Activated CD4-positive, alpha-beta T cell treated with anti-CD3 and anti-CD28 coated beads for 24 hours (primary cell): Measurements from ENCODE around the gene TRAK1.
"Not testable (repeated sequence)": the region's sequence is repeated elsewhere in the genome, so short reads cannot be mapped to it uniquely, and the experiment has no call there.

Experiments used
- DNase-seq, 2 donors: peaks; one replicate each; pipeline ENCODE4 v3.0.0-alpha.2; 2020; ENCODE audit warnings: low read depth in 2 of 2

The TRAK1 gene, protein sequence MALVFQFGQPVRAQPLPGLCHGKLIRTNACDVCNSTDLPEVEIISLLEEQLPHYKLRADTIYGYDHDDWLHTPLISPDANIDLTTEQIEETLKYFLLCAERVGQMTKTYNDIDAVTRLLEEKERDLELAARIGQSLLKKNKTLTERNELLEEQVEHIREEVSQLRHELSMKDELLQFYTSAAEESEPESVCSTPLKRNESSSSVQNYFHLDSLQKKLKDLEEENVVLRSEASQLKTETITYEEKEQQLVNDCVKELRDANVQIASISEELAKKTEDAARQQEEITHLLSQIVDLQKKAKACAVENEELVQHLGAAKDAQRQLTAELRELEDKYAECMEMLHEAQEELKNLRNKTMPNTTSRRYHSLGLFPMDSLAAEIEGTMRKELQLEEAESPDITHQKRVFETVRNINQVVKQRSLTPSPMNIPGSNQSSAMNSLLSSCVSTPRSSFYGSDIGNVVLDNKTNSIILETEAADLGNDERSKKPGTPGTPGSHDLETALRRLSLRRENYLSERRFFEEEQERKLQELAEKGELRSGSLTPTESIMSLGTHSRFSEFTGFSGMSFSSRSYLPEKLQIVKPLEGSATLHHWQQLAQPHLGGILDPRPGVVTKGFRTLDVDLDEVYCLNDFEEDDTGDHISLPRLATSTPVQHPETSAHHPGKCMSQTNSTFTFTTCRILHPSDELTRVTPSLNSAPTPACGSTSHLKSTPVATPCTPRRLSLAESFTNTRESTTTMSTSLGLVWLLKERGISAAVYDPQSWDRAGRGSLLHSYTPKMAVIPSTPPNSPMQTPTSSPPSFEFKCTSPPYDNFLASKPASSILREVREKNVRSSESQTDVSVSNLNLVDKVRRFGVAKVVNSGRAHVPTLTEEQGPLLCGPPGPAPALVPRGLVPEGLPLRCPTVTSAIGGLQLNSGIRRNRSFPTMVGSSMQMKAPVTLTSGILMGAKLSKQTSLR

DNA sequence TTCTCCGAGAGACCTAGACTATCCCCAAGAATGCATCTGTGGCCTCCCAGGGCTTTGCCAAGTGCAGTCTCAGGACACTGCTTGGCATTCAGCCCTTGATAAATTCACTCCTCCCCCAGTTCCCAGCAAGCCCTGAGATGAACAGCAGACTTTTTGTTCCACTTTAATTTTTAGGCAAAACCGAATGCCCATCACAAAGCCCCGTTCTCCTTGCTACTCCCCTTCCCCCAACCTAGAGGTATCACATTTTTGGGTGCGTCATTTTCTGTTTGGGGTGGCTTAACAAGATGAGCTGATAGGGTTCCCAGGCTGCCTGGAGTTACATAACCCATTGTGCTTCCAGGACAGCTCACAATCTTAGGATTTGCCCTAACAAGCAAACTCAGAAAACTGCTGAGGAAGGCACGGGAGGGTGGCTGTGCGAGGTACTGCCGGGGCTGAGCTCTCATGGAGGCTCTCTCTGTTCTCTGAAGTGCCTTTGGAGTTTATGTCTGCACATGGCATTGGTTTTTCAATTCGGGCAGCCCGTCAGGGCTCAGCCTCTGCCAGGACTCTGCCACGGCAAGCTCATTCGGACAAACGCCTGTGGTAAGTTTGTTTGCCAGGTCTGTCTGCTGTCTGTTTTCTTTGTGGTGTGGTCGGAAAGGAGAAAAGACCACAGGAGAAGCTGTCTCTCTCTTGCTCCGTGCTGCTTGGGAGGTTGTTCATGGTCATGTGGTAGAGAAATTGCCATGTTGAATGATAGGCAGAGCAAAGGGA, at the start of gene TRAK1:
TSS of gene TRAK1 (plus strand) at position 385 of the 759 bp plus-strand sequence. CDS start at position 498, 113 bp downstream.
- no peak for DNase-seq

DNA sequence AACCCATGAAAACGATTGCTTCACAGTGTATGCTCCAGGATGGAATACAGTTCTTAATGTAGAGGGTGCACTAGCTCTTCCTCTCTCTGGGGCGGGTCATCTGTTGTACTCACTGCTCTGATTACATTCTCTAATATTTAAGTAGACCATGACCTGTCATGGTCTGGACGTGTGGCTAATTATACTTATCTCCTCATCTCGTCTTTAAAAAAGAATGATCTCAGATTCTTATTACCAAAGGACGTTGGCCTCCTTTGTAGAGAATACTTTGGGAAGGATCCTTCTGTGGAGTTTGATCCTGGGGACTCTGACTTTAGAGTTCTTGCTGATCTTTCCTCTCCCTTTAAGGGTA, 48.4 kb upstream of the TRAK1 start:
- no peak for DNase-seq

DNA sequence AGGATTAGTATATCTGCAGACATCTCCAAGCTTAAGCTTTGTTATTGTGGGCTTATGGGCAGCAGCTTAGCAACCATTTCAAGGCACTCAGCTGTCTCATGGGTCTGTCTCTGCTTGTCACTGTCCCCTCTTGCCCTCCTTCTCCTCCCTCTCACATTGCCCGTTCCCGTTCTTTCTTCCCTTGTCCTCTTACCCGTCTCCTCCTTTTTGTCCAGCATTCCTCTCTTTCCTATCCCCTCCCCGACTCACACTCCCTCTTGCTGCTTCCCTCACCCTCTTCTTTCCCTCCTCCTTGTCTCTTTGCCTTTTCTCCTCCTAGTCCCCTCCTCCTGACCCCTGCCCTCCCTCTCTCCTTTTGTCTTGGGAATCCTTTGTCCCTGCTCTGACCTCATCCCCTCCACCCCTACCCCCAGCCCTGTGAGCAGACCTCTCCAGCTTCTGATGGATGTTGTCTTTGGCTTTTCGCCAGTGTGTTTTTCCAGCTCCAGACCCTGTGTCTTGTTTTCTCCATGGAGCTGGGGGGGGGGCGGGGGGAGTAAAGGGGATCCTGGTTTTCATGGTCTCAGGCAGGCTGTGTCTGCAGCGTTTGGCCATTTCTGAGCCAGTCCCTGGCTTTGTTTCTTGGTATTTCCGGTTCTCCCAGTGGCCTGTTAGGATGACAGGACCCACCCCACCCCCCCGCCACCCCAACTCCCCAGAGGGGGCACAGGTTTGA, 47.9 kb upstream of the TRAK1 start:
- no peak for DNase-seq

GRCh38 chr3:42045708-42046243, 45.4 kb upstream of the TRAK1 start:
- no peak for DNase-seq

GRCh38 chr3:42048526-42048925, 42.6 kb upstream of the TRAK1 start:
- DNase-seq: not testable (repeated sequence)

GRCh38 chr3:42050126-42050525, 41.0 kb upstream of the TRAK1 start:
- DNase-seq: no peak

DNA sequence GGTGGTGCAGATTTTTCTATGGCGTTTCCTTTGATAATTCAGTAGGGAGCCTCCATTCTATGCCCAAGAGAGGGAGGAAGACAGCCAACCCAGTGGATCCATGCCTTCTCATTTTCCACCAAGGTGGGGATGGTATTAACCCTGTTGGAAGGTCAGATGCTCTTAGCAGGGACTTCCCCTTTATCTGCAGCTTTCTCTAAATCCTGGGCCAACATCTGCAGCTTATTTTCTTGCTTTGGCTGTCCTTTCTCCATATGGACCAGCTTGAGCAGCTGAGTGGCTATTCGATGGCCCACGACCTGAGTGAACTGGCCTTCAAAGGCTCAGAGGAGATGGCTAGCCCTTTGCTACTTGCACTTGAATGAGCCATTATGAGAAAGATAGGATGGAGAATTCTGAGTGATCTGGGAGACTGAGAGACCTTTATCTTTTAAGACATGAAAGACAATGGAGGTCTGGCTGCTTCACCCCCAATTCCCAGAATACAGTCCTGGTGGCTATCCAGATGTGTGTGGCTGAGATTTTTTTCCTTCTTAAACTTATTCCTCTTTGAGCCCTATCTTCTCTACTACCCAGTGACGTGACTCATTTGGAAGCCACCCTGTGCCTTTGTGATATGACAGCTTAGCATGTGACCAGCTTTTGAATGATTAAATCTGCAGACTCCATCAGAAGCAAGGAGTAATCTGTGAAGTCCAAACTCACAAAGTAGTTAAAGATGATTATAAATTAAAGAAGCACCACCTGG, 39.6 kb upstream of the TRAK1 start:
- DNase-seq: no peak

DNA sequence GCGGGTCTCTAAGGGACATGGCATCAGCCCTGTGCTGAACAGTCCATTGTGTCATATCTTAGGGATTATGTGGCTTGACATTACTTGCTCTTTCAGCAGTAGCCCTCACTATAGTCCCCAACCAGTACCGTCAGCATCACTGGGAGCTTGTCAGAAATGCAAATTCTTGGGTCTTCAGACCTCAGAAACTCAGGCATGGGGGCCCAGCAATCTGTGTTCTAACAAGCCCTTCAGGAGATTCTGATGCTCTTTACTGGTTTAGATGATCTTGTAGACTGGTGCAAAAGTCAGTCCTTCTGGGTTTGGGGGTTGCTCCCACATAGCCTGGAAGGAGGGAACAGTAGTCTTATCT, 39.0 kb upstream of the TRAK1 start:
- no peak for DNase-seq

- DNase-seq: no peak
These were observed 38.4 kb upstream of the TRAK1 start for GRCh38 chr3:42052484-42053351.

- DNase-seq: no peak
These were observed 37.7 kb upstream of the TRAK1 start for GRCh38 chr3:42053476-42053875.

DNA sequence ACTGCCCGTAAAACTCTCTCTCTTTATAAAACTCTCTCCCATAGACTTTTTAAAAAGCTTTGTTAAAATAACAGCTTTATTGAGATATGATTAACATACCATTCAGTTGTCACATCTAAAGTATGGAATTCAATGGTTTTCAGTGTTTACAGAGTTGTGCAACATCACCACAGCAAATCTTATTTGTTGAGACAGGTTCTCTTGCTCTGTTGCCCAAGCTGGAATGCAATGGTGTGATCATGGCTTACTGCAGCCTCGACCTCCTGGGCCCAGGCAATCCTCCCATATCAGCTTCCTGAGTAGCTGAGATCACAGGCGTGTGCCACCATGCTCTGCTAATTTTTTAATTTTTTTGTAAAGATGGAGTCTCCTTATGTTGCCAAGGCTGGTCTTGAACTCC, 35.9 kb upstream of the TRAK1 start:
- no peak for DNase-seq

DNA sequence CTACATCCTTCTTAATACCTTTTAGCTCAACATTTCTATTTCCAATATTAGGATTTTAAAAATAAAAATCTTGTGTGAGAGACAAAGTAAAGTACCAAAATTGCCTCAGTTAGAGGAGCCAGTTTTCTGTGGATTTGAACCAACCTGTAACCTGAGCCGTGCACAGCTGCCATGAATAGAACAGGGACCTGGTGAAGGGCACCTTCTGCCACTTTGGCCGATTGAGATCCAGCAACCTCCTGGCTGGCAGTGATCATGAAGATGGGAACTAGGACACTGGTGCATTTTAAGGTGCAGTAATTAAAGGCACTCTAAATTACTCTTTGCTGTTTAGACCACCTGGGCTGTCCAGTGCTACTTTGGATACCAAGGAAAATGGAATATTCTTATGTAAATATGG, 34.3 kb upstream of the TRAK1 start:
- no peak for DNase-seq

DNA sequence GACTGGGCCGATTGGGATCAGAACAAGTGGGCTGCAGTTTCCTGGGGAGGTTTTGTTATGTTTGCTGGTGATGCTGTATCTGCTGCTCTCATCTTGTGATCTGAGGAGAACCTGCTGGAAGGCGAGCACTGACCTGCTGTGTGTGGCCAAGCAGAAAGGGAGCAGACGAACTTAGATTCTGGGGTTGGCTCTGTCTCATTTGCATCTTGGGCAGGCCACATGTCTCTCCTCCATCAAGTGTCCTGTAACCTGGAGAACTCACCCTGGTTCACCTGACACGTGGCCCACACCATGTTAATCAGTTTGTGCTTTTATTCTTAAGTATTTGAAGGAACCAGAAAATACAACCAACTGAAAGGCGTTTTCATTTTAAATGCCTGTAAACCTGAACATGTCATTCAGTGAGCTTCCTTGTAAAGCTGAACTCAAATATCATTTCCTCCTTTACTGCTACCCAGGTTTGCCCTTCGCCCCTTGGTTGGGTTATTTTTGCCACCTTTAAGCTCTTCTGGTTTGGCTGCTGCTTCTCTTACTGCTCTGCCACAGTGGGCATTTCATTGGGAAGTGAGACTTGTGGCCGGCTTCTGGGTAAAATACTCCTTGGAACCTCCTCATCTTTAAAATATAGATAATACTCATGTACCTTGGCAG, 33.5 kb upstream of the TRAK1 start:
- no peak for DNase-seq

DNA sequence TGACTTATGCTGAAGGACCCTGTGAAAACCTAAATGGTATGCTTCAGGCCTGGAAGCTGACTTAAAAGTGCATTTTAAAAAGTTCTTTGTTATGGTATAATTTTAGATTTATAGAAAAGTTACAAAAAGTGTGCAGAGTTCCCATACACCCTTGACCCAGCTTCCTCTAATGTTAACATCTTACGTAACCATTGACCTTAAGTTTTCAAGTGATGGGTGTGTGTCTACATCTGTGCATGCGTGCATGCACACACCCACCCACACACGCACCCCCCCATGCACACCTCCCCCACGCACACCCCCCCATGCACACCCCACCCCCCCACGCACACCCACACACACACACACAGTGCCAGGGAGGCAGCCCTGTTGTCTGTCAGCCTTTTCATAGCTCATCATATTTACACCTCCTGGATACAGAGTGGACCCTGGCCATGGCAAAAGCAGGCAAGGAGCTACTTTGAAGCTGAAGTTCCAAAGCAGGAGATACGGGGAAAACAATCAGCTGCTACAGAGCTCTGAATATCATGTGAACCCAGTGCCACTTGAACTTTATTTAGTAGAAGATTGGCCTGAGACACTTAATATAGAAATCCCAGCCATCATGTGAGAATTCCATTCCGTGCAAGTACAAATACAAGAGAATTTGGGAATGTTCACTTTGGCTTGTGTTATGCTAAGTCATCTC, 30.0 kb upstream of the TRAK1 start:
- DNase-seq: no peak

GRCh38 chr3:42061713-42062380, 29.3 kb upstream of the TRAK1 start:
- DNase-seq: no peak

DNA sequence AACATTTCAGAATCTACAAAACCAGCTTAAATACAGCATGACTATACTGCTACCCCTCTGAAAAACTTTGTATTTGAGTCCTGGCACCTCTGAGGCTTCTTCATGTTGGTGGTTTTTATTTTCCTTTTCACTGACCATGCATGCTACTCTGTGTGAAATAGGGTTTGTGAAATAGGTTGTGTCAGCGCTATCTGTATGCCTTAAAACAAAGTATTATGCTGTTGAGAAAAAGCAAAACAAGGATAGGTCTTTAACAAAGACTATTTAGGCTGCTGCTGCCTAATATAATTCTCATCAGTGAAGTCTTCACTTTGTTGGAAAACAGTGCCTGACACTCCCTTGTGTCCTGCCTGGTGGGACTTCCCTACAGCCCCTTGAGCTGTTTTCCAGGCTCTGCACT, 28.7 kb upstream of the TRAK1 start:
- no peak for DNase-seq

GRCh38 chr3:42063888-42064287, 27.3 kb upstream of the TRAK1 start:
- DNase-seq: no peak
